K562 (cell line): ENCODE results near the gene SELENOF.

Source experiments
- KAT7 ChIP-seq: sonication (generic); formaldehyde crosslinking; IDR thresholded peaks from 2 replicates; pipeline ENCODE4 v1.8.0; 2022; ENCODE audit warnings: missing genetic modification reagents, mild to moderate bottlenecking, borderline replicate concordance
- POLR2AphosphoS5 ChIP-seq: IDR thresholded peaks from 2 replicates; pipeline ENCODE4 v1.6.1; 2011; ENCODE audit warnings: mild to moderate bottlenecking, low read depth, low read length, moderate library complexity; ENCODE audit not compliant: control insufficient read depth, insufficient read depth
- ZBED1 ChIP-seq: IDR thresholded peaks from 2 replicates; pipeline ENCODE4 v1.6.1; 2014
- ZNF79 ChIP-seq: fragments of 250-450 bp; sonication (Bioruptor Pico); IDR thresholded peaks from 2 replicates; pipeline ENCODE4 v1.4.0; 2020; ENCODE audit warnings: low read depth, mild to moderate bottlenecking, moderate library complexity
- TF ChIP-seq, protein P1 (sequence below): fragments of 250-450 bp; sonication (Bioruptor Pico); IDR thresholded peaks from 2 replicates; pipeline ENCODE4 v1.4.0; 2020; ENCODE audit warnings: mild to moderate bottlenecking

GRCh38 chr1:86928819-86929218, 14.9 kb upstream of the SELENOF start:
- no peak for TF ChIP-seq ZBED1
- TF ChIP-seq ZNF79 (CRISPR knock-in tag), result no peak
- TF ChIP-seq, protein P1, sequence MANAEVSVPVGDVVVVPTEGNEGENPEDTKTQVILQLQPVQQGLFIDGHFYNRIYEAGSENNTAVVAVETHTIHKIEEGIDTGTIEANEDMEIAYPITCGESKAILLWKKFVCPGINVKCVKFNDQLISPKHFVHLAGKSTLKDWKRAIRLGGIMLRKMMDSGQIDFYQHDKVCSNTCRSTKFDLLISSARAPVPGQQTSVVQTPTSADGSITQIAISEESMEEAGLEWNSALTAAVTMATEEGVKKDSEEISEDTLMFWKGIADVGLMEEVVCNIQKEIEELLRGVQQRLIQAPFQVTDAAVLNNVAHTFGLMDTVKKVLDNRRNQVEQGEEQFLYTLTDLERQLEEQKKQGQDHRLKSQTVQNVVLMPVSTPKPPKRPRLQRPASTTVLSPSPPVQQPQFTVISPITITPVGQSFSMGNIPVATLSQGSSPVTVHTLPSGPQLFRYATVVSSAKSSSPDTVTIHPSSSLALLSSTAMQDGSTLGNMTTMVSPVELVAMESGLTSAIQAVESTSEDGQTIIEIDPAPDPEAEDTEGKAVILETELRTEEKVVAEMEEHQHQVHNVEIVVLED (CRISPR knock-in tag), result no peak
- no peak for TF ChIP-seq POLR2AphosphoS5
- TF ChIP-seq KAT7 (CRISPR knock-in tag), result no peak
